Measurements from ENCODE around the gene UMODL1.

Gene UMODL1

DNA sequence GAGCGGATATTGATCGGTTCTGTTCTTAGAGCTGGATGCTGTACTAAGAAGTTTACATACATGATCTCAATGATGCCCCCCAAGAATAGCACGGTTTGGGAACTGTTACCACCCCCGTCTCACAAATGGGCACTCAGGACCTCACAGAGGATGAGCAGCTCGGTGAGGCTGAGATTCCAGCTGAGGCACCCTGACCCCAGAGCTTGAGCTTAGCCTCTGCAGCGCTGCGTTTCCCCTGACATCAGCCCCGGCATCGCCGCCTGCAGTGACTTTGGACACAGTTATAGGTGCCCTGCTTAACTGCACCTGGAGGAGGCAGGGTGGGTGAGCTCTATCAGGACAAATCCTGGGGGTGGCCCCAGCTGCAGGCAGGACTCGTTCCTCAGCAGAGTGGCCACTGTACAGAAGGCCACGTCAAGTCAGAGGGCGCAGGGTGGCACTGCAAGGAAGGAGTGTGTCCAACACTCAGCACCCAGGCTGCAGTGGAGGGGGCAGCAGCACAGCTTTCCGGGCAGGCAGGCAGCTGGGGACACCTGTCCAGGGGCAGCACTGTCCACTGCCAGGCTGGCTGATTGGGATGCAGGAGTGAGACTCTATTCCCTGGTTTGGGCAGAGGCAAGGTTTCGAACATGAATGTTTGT is 82.0 kb downstream of the UMODL1 start:
- no peak overlapping the region for H3K4me3 ChIP-seq (ENCODE audit: low read length)
- no peaks in the 10 kb centered on the region for H3K4me1 ChIP-seq (ENCODE audit: control insufficient read depth, insufficient read depth, low read length)
- H3K9me3 ChIP-seq (replicated peaks; ENCODE audit: low read length), result no peaks in the 10 kb centered on the region
- H3K9ac ChIP-seq (ENCODE audit: low read depth, low read length), result no peak overlapping the region
- H3K27me3 ChIP-seq (ENCODE audit: control insufficient read depth, insufficient read depth, low read length), result peaks cover 53% of the 10 kb centered on the region
- H3K4me2 ChIP-seq (ENCODE audit: low read length), result no peak overlapping the region
- no peaks in the 10 kb centered on the region for H3K36me3 ChIP-seq (ENCODE audit: insufficient read depth, low read length)

DNA sequence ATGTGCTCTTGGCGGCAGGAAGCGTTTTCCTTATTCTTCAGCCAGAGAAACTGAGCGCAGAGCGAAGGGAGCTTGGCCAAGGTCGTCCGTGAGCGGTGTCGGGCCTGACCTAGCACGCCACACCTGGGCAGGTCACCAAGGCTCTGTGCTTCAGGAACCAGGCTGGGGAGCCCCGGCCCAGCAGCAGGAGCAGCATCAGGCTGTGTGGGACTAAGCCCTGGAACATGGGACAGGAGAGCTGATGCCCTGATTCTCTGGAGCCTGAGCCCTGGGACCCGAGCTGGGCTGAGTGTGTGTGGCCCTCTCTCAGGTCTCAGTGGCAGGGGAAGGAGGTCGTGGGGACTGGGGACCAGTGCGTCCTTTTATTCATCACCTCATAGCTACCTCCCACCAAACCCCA is 82.6 kb downstream of the UMODL1 start:
- Histone ChIP-seq H3K9me3 (replicated peaks; ENCODE audit: low read length) (no peaks in the 10 kb centered on the region), H3K4me2 (ENCODE audit: low read length) (no peak overlapping the region), H3K4me1 (ENCODE audit: control insufficient read depth, insufficient read depth, low read length) (no peaks in the 10 kb centered on the region), H3K27me3 (ENCODE audit: control insufficient read depth, insufficient read depth, low read length) (peaks cover 56% of the 10 kb centered on the region), H3K9ac (ENCODE audit: low read depth, low read length) (no peak overlapping the region), H3K4me3 (ENCODE audit: low read length) (no peak overlapping the region), H3K36me3 (ENCODE audit: insufficient read depth, low read length) (no peaks in the 10 kb centered on the region)

DNA sequence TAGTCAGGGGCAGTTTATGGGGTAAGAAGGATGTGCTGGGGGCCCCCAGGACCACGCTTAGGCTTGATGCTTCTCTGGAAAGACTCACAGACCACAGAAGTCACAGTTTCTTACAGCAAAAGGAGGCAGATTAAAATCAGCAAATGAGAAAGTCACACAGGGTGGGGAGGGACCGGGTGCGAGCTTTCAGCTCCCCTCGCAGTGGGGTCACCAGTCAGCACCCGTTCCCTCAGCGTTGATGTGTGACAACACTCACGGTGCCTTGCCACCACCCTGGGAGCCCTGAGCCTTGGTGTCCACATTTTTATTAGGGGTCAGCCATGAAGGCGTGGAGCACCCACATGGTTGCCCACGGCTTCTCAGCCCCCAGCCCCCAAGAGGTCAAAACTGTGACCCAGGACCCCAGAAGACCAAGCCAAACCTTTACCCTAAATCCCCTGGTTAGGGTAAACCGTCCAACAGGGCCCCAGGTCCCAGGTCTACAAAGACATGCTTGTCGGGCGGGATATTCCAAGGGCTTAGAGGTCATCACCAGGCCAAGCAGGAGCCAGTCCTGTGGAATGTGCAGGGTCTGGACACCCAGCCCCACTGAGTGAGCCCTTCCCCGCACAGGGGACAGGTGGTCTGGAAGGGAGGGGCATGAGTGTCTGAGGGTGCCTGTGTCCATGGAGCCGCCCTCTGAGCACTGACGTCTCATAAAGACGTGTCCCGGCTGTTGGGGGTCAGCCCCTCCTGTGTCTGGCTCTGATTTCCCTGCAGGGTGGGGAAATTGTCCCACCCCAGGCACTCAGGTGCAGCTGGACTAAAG is 83.3 kb downstream of the UMODL1 start:
- H3K4me2 ChIP-seq (ENCODE audit: low read length), result no peak overlapping the region
- H3K4me3 ChIP-seq (ENCODE audit: low read length), result no peak overlapping the region
- H3K9ac ChIP-seq (ENCODE audit: low read depth, low read length), result no peak overlapping the region
- H3K4me1 ChIP-seq (ENCODE audit: control insufficient read depth, insufficient read depth, low read length), result no peaks in the 10 kb centered on the region
- H3K27me3 ChIP-seq (ENCODE audit: control insufficient read depth, insufficient read depth, low read length), result peaks cover 62% of the 10 kb centered on the region
- H3K9me3 ChIP-seq (replicated peaks; ENCODE audit: low read length), result no peaks in the 10 kb centered on the region
- no peaks in the 10 kb centered on the region for H3K36me3 ChIP-seq (ENCODE audit: insufficient read depth, low read length)

DNA sequence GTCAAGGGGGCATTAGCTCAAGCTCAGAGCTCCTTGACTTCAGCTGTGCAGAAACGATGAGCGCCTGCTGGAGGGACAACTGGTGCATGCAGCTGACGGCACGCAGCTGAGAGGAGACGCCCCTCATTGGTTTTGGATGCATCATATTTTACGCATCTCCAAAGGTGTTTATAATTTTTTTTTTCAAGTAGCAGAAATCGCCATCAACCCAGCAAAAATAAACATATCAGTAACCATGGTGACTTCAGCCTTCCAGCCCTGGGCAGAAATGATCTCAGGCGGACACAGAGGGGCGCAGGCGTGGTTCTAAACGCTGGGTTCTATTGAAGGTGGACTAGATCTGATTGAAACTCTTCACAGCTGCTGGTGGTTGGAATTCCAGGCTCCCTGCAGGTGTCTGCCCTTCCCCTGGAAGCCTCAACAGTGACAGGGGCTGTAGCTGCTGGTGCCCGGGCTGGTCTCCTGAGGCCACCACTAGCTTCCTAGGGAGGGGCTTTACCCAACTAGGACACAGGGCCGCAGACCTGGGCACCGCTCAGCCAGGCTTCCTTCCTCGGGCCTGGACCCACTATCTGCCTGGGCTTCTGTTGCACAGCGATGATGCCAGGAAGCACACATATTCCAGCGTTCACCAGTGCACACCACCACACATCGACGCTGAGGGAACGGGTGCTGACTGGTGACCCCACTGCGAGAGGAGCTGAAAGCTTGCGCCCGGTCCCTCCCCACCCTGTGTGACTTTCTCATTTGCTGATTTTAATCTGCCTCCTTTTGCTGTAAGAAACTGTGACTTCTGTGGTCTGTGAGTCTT is 84.1 kb downstream of the UMODL1 start:
- Histone ChIP-seq H3K9ac (ENCODE audit: low read depth, low read length) (no peak overlapping the region), H3K4me1 (ENCODE audit: control insufficient read depth, insufficient read depth, low read length) (no peaks in the 10 kb centered on the region), H3K9me3 (replicated peaks; ENCODE audit: low read length) (no peaks in the 10 kb centered on the region), H3K4me2 (ENCODE audit: low read length) (no peak overlapping the region), H3K27me3 (ENCODE audit: control insufficient read depth, insufficient read depth, low read length) (peaks cover 64% of the 10 kb centered on the region), H3K4me3 (ENCODE audit: low read length) (no peak overlapping the region), H3K36me3 (ENCODE audit: insufficient read depth, low read length) (no peaks in the 10 kb centered on the region)

DNA sequence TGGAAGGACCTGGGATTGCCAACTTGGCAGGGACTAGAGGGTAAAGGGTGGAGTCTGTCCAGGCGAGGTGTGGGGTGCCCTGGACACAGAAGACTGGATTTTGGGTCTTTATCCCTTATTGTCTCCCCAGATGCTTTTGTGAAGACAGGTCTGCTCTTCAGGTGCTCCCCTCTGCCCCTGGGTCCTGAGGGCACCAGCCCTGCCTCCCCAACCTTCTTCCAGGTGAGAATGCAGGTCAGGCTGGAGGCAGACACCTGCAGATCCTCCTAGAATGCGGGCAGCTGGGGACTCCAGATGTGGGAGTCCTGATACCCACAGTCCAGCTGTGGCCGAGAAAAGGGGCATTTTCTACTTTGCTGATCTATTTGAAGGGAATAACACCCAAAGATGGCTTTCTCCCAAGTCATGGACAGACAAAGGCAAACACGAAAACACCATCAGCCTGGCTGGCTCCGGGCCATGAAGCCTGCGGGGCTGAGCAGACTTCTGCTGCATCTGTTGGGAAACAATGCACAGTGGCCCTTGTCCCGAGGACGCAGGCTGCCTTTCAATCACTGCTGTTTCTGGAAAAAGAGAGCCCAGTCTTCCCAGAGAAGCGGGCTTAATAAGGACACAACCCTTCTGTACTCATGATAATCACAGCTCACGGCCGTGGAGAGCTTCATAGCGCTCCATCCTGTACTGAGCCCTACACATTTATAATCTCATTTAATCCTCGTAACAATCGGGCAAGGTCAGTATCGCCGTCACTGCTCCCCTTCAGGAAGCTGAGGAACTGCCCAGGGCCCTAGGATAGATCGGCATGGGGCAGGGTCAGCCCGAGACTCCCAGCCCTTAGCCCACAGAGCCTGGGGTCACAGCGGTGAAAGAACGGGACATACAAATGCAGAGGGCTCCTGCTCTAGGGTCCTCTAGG is 85.8 kb downstream of the UMODL1 start:
- Histone ChIP-seq H3K36me3 (ENCODE audit: insufficient read depth, low read length) (no peaks in the 10 kb centered on the region), H3K27me3 (ENCODE audit: control insufficient read depth, insufficient read depth, low read length) (peaks cover 58% of the 10 kb centered on the region), H3K9ac (ENCODE audit: low read depth, low read length) (no peak overlapping the region), H3K4me2 (ENCODE audit: low read length) (no peak overlapping the region), H3K4me3 (ENCODE audit: low read length) (no peak overlapping the region), H3K9me3 (replicated peaks; ENCODE audit: low read length) (no peaks in the 10 kb centered on the region), H3K4me1 (ENCODE audit: control insufficient read depth, insufficient read depth, low read length) (no peaks in the 10 kb centered on the region)

DNA sequence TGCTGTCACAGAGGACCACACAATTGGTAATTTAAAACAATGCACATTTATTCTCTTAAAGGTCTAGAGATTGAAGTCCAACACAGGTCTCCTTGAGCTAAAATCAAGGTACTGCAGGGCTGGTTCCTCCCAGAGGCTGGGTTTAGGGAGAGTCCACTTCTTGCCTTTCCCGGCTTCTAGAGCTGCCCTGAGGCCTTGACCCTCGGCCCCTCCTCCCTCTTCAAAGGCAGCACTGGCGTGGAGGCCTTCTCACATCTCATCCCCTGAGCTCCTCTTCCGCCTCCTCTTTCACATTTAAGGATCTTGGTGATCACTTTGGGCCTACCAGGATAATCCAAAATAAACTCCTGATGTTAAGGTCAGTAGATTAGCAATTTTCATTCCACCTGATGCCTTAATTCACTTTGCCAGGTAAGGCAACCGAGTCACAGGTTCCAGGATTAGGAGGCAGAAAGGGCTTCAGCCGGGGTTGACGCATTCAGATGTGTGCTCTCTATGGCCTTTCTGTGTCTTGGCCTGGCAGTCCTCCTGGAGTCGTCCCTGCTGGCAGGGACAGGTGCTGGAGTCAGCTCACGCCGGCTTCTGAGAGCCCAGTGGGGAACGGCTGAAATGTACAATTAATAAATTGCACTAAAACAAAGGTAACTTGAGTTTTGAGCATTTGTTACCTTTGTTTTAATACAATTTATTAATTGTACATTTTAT is 86.6 kb downstream of the UMODL1 start:
- H3K4me1 ChIP-seq (ENCODE audit: control insufficient read depth, insufficient read depth, low read length), result no peaks in the 10 kb centered on the region
- no peaks in the 10 kb centered on the region for H3K9me3 ChIP-seq (replicated peaks; ENCODE audit: low read length)
- H3K4me3 ChIP-seq (ENCODE audit: low read length), result no peak overlapping the region
- no peak overlapping the region for H3K4me2 ChIP-seq (ENCODE audit: low read length)
- H3K36me3 ChIP-seq (ENCODE audit: insufficient read depth, low read length), result no peaks in the 10 kb centered on the region
- peaks cover 51% of the 10 kb centered on the region for H3K27me3 ChIP-seq (ENCODE audit: control insufficient read depth, insufficient read depth, low read length)
- H3K9ac ChIP-seq (ENCODE audit: low read depth, low read length), result no peak overlapping the region

DNA sequence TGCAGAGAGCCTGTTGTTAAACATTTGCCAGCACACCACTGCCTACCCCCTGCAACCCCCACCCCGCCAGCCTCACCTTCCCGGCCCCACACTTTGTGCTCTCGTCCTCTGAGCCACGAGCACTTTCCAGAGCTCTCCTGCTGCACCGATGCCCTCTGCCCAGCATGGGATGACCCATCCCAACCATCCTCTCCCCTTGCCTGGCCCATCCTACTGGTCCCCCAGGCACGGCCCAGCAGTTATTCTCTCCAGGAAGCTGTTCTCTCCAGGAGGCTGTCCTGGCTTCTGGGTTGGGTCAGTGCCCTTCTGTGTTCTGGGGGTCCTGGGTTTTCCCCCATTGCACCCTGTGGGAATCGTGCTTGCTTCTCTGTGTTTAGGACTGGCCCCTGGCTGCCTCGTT is 87.7 kb downstream of the UMODL1 start:
- no peak overlapping the region for H3K4me2 ChIP-seq (ENCODE audit: low read length)
- H3K9ac ChIP-seq (ENCODE audit: low read depth, low read length), result no peak overlapping the region
- no peaks in the 10 kb centered on the region for H3K36me3 ChIP-seq (ENCODE audit: insufficient read depth, low read length)
- H3K9me3 ChIP-seq (replicated peaks; ENCODE audit: low read length), result no peaks in the 10 kb centered on the region
- no peak overlapping the region for H3K4me3 ChIP-seq (ENCODE audit: low read length)
- H3K4me1 ChIP-seq (ENCODE audit: control insufficient read depth, insufficient read depth, low read length), result no peaks in the 10 kb centered on the region
- H3K27me3 ChIP-seq (ENCODE audit: control insufficient read depth, insufficient read depth, low read length), result peaks cover 43% of the 10 kb centered on the region

DNA sequence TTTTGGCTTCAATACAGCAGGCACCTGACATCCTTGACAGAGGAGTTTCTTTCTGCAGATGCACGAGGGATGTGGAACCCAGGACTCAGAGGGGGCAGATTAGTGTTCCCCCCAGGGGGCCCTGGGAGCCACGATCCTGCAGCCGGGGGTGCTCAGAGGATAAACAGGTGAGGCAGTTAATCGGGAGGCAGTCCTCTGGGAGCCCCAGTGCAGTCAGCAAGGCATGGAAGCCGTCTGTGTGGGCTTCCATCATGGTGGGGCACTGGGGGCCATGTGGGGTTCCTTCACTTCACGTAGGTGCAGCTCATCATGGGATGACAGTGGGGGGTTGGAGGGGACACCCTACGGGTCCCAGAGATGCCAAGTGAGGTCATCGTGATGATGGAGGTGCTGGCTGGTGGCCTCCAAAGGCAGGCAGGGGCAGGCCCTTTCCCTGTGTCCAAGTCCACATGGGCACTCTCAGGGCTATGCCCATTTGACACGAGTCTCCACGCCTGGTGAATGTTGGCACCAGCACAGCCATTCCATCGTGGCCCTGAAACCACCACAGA is 88.5 kb downstream of the UMODL1 start:
- no peaks in the 10 kb centered on the region for H3K36me3 ChIP-seq (ENCODE audit: insufficient read depth, low read length)

DNA sequence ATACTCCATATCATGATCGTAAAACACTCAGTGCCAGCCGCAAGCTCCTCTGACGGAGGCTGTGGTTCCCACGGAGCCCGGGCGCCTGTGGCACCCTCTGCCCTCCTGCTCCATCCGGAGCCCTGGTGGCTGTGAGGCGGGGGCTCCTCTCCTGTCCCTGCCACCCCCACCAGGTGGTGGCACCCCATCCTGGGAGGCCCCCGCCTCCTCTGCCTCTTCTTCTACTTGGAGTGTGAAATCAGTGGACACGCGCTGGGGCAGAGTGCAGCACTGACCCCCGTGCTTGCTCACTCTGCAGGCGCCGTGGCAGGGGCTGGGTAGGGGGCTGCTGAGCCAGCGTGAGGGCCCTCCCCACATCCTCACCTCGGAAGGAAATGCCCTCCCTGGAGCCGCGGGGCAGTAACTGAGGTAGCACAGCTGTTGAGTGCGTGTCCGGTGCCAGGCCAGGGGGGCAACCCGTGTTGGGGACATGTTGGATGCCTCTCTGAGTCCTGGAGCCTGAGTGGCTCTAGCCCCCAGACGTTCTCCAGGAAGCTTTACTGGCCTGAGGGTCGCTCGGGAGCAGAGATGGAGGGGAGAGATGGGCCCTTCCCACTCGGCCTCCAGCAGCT is 89.1 kb downstream of the UMODL1 start:
- H3K4me1 ChIP-seq (ENCODE audit: control insufficient read depth, insufficient read depth, low read length), result no peaks in the 10 kb centered on the region
- H3K4me3 ChIP-seq (ENCODE audit: low read length), result no peak overlapping the region
- no peak overlapping the region for H3K4me2 ChIP-seq (ENCODE audit: low read length)
- H3K9ac ChIP-seq (ENCODE audit: low read depth, low read length), result no peak overlapping the region
- peaks cover 36% of the 10 kb centered on the region for H3K27me3 ChIP-seq (ENCODE audit: control insufficient read depth, insufficient read depth, low read length)
- no peaks in the 10 kb centered on the region for H3K36me3 ChIP-seq (ENCODE audit: insufficient read depth, low read length)
- H3K9me3 ChIP-seq (replicated peaks; ENCODE audit: low read length), result no peaks in the 10 kb centered on the region

More for the DNA sequence above, 88.5 kb downstream of the UMODL1 start:
- Histone ChIP-seq H3K4me2 (ENCODE audit: low read length) (no peak overlapping the region), H3K9ac (ENCODE audit: low read depth, low read length) (no peak overlapping the region), H3K9me3 (replicated peaks; ENCODE audit: low read length) (no peaks in the 10 kb centered on the region), H3K4me1 (ENCODE audit: control insufficient read depth, insufficient read depth, low read length) (no peaks in the 10 kb centered on the region), H3K4me3 (ENCODE audit: low read length) (no peak overlapping the region), H3K27me3 (ENCODE audit: control insufficient read depth, insufficient read depth, low read length) (peaks cover 40% of the 10 kb centered on the region)

DNA sequence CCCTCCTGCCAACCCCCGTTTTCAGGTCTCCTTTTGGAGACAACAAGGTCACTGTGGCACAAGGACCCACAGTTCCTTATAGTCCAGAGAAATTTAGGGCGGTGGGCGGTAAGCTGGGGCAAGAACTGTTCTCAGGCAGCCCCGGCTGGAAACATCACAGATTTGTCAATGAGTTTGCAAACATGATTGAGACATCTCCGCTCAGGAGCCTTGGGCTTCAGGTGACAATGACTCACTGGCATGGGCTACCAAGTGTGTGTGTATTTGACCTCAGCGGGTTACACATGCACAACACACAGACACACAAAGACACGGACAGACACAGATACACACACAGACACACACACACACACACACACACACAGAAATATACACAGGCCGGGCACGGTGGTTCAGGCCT is 89.6 kb downstream of the UMODL1 start:
- H3K27me3 ChIP-seq (ENCODE audit: control insufficient read depth, insufficient read depth, low read length), result peaks cover 33% of the 10 kb centered on the region
- H3K9ac ChIP-seq (ENCODE audit: low read depth, low read length), result no peak overlapping the region
- H3K4me2 ChIP-seq (ENCODE audit: low read length), result no peak overlapping the region
- H3K9me3 ChIP-seq (replicated peaks; ENCODE audit: low read length), result no peaks in the 10 kb centered on the region
- no peaks in the 10 kb centered on the region for H3K4me1 ChIP-seq (ENCODE audit: control insufficient read depth, insufficient read depth, low read length)
- H3K4me3 ChIP-seq (ENCODE audit: low read length), result no peak overlapping the region
- H3K36me3 ChIP-seq (ENCODE audit: insufficient read depth, low read length), result no peaks in the 10 kb centered on the region
